ENCODE results near the gene TNFAIP8.

DNA sequence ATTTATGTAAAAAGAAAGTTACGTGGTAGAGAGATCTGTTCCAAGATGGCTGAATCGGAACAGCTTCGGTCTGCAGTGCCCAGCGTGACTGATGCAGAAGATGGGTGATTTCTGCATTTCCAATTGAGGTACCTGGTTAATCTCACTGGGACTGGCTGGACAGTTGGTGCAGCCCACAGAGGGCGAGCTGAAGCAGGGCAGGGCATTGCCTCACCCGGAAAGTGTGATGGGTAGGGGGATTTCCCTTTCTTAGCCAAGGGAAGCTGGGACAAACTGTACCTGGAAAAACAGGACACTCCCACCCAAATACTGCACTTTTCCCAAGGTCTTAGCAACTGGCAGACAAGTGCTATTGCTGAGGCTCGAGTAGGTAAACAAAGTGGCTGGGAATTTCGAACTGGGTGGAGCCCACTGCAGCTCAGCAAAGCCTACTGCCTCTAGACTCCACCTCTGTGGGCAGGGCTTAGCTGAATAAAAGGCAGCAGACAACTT, 83.4 kb downstream of the TNFAIP8 start:
- TF ChIP-seq, protein P1, sequence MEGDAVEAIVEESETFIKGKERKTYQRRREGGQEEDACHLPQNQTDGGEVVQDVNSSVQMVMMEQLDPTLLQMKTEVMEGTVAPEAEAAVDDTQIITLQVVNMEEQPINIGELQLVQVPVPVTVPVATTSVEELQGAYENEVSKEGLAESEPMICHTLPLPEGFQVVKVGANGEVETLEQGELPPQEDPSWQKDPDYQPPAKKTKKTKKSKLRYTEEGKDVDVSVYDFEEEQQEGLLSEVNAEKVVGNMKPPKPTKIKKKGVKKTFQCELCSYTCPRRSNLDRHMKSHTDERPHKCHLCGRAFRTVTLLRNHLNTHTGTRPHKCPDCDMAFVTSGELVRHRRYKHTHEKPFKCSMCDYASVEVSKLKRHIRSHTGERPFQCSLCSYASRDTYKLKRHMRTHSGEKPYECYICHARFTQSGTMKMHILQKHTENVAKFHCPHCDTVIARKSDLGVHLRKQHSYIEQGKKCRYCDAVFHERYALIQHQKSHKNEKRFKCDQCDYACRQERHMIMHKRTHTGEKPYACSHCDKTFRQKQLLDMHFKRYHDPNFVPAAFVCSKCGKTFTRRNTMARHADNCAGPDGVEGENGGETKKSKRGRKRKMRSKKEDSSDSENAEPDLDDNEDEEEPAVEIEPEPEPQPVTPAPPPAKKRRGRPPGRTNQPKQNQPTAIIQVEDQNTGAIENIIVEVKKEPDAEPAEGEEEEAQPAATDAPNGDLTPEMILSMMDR (conservative IDR thresholded peaks at IDR 0.05; ENCODE audit: low read depth in 2 of 2): peak in 1 of 2 experiments; percentile 12; a peak in 1 of 4 replicates
- TF ChIP-seq POLR2AphosphoS5 (IDR thresholded peaks at IDR 0.05; ENCODE audit: low read depth): no peak

Measured in GM23338 (cell line).